ENCODE data around the gene PTPRS. TPM values are rescaled to one million over a fixed set of nuclear protein-coding genes. Genes with fewer than 3 reads are reported as not detected.
A peak's percentile ranks its signal among the peaks of the same experiment; 100 is the strongest.

PTPRS gene
- total RNA-seq, 1 donor from 2014 or later: 295 TPM

- Histone ChIP-seq H3K9me3 (no peaks in the 10 kb centered on the region), H3K27me3 (no peaks in the 10 kb centered on the region), H3K36me3 (no peaks in the 10 kb centered on the region), H3K4me3 (peak overlapping the region; percentile 73 to 86), H3K27ac (peak overlapping the region; percentile 91), H3K4me1 (peaks cover 61% of the 10 kb centered on the region)
- intact Hi-C loops (cut with DNase I): no loop called here
- no peak for TF ChIP-seq CTCF (IDR thresholded peaks at IDR 0.05)
- peak in 1 of 2 donors; percentile 70 for TF ChIP-seq POLR2AphosphoS5 (IDR thresholded peaks at IDR 0.05; ENCODE audit: insufficient read depth in 1 of 2, low read depth in 1 of 2)
- TF ChIP-seq POLR2A (IDR thresholded peaks at IDR 0.05): peak in 1 of 2 donors; percentile 75
- no peak for DNase-seq (ENCODE audit: extremely low spot score in 2 of 2)
Measured at GRCh38 chr19:5292822-5293611, 47.6 kb downstream of the PTPRS start.

GRCh38 chr19:5292453-5292821, 48.2 kb downstream of the PTPRS start:
- H3K4me3 ChIP-seq: peak overlapping the region; percentile 73 to 86
- TF ChIP-seq POLR2AphosphoS5 (IDR thresholded peaks at IDR 0.05; ENCODE audit: insufficient read depth in 1 of 2, low read depth in 1 of 2) (peak in 1 of 2 donors; percentile 37), CTCF (IDR thresholded peaks at IDR 0.05) (no peak)
- peaks cover 67% of the 10 kb centered on the region for H3K4me1 ChIP-seq
- no peaks in the 10 kb centered on the region for H3K36me3 ChIP-seq
- H3K27ac ChIP-seq: peak overlapping the region; percentile 91
- DNase-seq (ENCODE audit: extremely low spot score in 2 of 2): no peak
- no peaks in the 10 kb centered on the region for H3K27me3 ChIP-seq
- intact Hi-C loops (cut with DNase I): no loop called here
- H3K9me3 ChIP-seq: no peaks in the 10 kb centered on the region

GRCh38 chr19:5291588-5292193, 48.9 kb downstream of the PTPRS start:
- DNase-seq (ENCODE audit: extremely low spot score in 2 of 2): no peak
- peak overlapping the region; percentile 91 for H3K27ac ChIP-seq
- H3K4me3 ChIP-seq: peak overlapping the region; percentile 73 to 86
- intact Hi-C loops (cut with DNase I): no loop called here
- no peaks in the 10 kb centered on the region for H3K27me3 ChIP-seq
- no peaks in the 10 kb centered on the region for H3K36me3 ChIP-seq
- no peaks in the 10 kb centered on the region for H3K9me3 ChIP-seq
- TF ChIP-seq POLR2A (IDR thresholded peaks at IDR 0.05) (no peak), CTCF (IDR thresholded peaks at IDR 0.05) (no peak), POLR2AphosphoS5 (IDR thresholded peaks at IDR 0.05; ENCODE audit: insufficient read depth in 1 of 2, low read depth in 1 of 2) (no peak)
- peaks cover 74% of the 10 kb centered on the region for H3K4me1 ChIP-seq

Other genes with a start within 250 kb of the PTPRS start
- not detected for gene ZNRF4, start 114.6 kb upstream of the PTPRS start, total RNA-seq
- 37.1 TPM for gene TINCR, start 227.1 kb upstream of the PTPRS start, total RNA-seq

All from vagina (tissue), 2 donors.